Choroid plexus epithelial cell (primary cell): ENCODE data around the gene MYLK3.

Experiments used
- DNase-seq: peaks from one replicate; pipeline ENCODE4 v3.0.0-alpha.2; 2010; ENCODE audit warnings: low read depth
- H3K4me3 ChIP-seq: 2 replicates; pipeline ENCODE4 v1.5.1; 2011; ENCODE audit warnings: low read depth, mild to moderate bottlenecking, control low read depth, low read length, moderate library complexity
- TF ChIP-seq, protein P1 (sequence below): conservative IDR thresholded peaks from 2 replicates; pipeline ENCODE4 v1.5.1; 2011; ENCODE audit warnings: low read depth, mild to moderate bottlenecking, control low read depth, inconsistent platforms, low read length, moderate library complexity

Gene MYLK3

GRCh38 chr16:46733319-46733830 is 14.8 kb downstream of the MYLK3 start:
- no peak overlapping the region for H3K4me3 ChIP-seq
- DNase-seq = no peak
- TF ChIP-seq, protein P1, sequence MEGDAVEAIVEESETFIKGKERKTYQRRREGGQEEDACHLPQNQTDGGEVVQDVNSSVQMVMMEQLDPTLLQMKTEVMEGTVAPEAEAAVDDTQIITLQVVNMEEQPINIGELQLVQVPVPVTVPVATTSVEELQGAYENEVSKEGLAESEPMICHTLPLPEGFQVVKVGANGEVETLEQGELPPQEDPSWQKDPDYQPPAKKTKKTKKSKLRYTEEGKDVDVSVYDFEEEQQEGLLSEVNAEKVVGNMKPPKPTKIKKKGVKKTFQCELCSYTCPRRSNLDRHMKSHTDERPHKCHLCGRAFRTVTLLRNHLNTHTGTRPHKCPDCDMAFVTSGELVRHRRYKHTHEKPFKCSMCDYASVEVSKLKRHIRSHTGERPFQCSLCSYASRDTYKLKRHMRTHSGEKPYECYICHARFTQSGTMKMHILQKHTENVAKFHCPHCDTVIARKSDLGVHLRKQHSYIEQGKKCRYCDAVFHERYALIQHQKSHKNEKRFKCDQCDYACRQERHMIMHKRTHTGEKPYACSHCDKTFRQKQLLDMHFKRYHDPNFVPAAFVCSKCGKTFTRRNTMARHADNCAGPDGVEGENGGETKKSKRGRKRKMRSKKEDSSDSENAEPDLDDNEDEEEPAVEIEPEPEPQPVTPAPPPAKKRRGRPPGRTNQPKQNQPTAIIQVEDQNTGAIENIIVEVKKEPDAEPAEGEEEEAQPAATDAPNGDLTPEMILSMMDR = no peak

DNA sequence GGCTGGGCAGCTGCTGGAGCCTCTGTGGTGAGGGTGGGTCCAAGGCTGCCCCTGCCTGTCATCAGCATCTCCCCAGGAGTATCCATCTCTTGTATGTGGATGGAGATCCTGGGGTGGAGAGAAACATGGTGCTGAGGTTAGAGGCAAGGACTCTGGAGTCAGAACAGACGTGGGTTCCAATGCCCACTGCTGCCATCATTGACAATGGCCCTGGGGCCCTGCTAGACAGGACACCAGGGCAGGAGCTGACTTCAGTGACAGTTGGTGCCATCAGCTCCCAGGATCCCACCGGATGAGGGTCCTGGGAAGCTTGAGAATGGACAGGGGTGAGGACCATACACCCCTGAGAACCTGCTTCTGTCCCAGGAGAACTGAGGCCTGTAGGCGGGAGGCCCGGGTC is 15.6 kb downstream of the MYLK3 start:
- TF ChIP-seq, protein P1 = no peak
- H3K4me3 ChIP-seq = no peak overlapping the region
- no peak for DNase-seq

GRCh38 chr16:46731691-46732555 is 16.2 kb downstream of the MYLK3 start:
- no peak overlapping the region for H3K4me3 ChIP-seq
- DNase-seq = peak; percentile 31
- TF ChIP-seq, protein P1 = no peak

DNA sequence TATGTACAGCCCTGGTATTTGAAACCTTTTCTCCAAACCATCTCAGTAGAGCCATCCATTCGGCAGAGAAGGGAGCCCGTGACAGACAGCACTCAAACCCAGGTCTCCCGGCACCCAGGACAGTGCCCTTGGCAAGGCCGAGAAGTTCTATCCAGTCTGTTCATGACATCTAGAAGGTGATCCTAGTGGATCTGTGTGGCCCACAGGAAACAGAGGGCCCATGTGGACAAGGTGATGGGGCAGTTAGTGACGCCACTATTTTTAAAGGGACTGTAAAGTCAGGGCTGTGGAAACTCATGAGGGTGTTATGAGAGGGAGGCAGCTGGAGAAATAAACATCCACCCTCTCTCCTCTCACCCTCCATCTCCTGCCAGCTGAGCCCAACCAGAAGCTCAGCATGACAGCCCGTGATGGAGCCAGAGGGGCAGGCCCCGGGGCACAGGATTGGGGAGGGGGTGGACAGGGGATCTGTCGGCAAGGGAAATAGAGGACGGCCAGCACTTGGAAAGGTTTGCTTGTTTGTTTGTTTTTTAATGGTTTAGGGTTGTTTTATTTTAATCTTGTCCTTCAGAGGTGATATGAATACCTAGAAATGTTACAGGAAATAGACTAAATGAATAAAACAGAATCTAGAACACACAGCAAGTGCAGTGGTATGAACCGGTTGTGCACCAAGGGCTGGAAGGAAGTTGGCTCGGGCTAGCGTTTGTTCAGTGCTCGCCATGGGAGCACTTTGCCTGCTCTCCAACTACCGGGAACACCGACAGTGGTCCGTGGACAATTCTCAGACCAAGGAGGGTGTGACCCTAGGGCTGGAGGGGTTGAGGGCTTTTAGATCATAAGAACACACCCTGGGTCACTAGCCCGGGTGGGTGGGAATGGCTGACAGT is 17.1 kb downstream of the MYLK3 start:
- no peak overlapping the region for H3K4me3 ChIP-seq
- no peak for DNase-seq
- TF ChIP-seq, protein P1 = no peak

GRCh38 chr16:46730126-46730525 is 18.0 kb downstream of the MYLK3 start:
- TF ChIP-seq, protein P1 = no peak
- no peak for DNase-seq
- no peak overlapping the region for H3K4me3 ChIP-seq

GRCh38 chr16:46729326-46729995 is 18.7 kb downstream of the MYLK3 start:
- TF ChIP-seq, protein P1 = no peak

More at GRCh38 chr16:46729326-46729995, 18.7 kb downstream of the MYLK3 start:
- no peak for DNase-seq
- no peak overlapping the region for H3K4me3 ChIP-seq
